Measurements from ENCODE around the gene TAOK1.

GRCh38 chr17:29570521-29570920 lies 180.4 kb downstream of the TAOK1 start:
- no peak for TF ChIP-seq EP300 (IDR thresholded peaks at IDR 0.05; ENCODE audit: borderline replicate concordance)
- TF ChIP-seq FOXM1 (IDR thresholded peaks at IDR 0.05; ENCODE audit: borderline replicate concordance, low read depth) = no peak
